ENCODE results near the gene PDZD2. TPM values are rescaled to one million over a fixed set of nuclear protein-coding genes. Genes with fewer than 3 reads are reported as not detected.

The PDZD2 gene
- total and polyA plus RNA-seq, 2 experiments from 2014 or later: 1.7 to 4.0 TPM

GRCh38 chr5:31680528-31680927, 41.6 kb downstream of the PDZD2 start:
- TF ChIP-seq EZH2phosphoT487 (IDR thresholded peaks at IDR 0.05; ENCODE audit: low read depth, severe bottlenecking, unreplicated experiment) (no peak), CTCF (IDR thresholded peaks at IDR 0.05; ENCODE audit: poor library complexity) (no peak), EZH2 (IDR thresholded peaks at IDR 0.05; ENCODE audit: borderline replicate concordance) (no peak)
- Histone ChIP-seq H3K9me3 (ENCODE audit: low read depth) (no peaks in the 10 kb centered on the region), H2AFZ (no peak overlapping the region), H3K36me3 (replicated peaks; ENCODE audit: insufficient read depth, low read depth) (no peaks in the 10 kb centered on the region), H3K4me3 (no peak overlapping the region), H3K9me2 (replicated peaks; ENCODE audit: insufficient read depth) (no peaks in the 10 kb centered on the region), H3K4me1 (ENCODE audit: insufficient read depth) (no peaks in the 10 kb centered on the region), H3K79me2 (no peaks in the 10 kb centered on the region), H3K27me3 (no peaks in the 10 kb centered on the region), H4K20me1 (ENCODE audit: insufficient read depth, poor library complexity, severe bottlenecking) (no peaks in the 10 kb centered on the region), H3K4me2 (no peak overlapping the region), H3K27ac (no peak overlapping the region)
- DNase-seq (ENCODE audit: low spot score): no peak
- WGBS (ENCODE audit: low lambda C conversion rate, missing lambda C conversion rate): 78% methylated on average over 12 of the region's 12 CpGs

- H4K20me1 ChIP-seq (ENCODE audit: insufficient read depth, poor library complexity, severe bottlenecking): no peaks in the 10 kb centered on the region
- no peaks in the 10 kb centered on the region for H3K9me2 ChIP-seq (replicated peaks; ENCODE audit: insufficient read depth)
- H3K79me2 ChIP-seq: no peaks in the 10 kb centered on the region
- no peak overlapping the region for H3K27ac ChIP-seq
- no peaks in the 10 kb centered on the region for H3K4me1 ChIP-seq (ENCODE audit: insufficient read depth)
- TF ChIP-seq EZH2phosphoT487 (IDR thresholded peaks at IDR 0.05; ENCODE audit: low read depth, severe bottlenecking, unreplicated experiment): no peak
- TF ChIP-seq CTCF (IDR thresholded peaks at IDR 0.05; ENCODE audit: poor library complexity): no peak
- no peak for TF ChIP-seq EZH2 (IDR thresholded peaks at IDR 0.05; ENCODE audit: borderline replicate concordance)
- WGBS (ENCODE audit: low lambda C conversion rate, missing lambda C conversion rate): 58% methylated on average over 11 of the region's 11 CpGs
- no peaks in the 10 kb centered on the region for H3K36me3 ChIP-seq (replicated peaks; ENCODE audit: insufficient read depth, low read depth)
- DNase-seq (ENCODE audit: low spot score): no peak
- H2AFZ ChIP-seq: no peak overlapping the region
- no peak overlapping the region for H3K4me3 ChIP-seq
- H3K9me3 ChIP-seq (ENCODE audit: low read depth): no peaks in the 10 kb centered on the region
- no peaks in the 10 kb centered on the region for H3K27me3 ChIP-seq
- no peak overlapping the region for H3K4me2 ChIP-seq
Measured at GRCh38 chr5:31682025-31682424, 43.1 kb downstream of the PDZD2 start.

- no peaks in the 10 kb centered on the region for H3K79me2 ChIP-seq
- H3K4me3 ChIP-seq: no peak overlapping the region
- no peak for DNase-seq (ENCODE audit: low spot score)
- H4K20me1 ChIP-seq (ENCODE audit: insufficient read depth, poor library complexity, severe bottlenecking): no peaks in the 10 kb centered on the region
- TF ChIP-seq CTCF (IDR thresholded peaks at IDR 0.05; ENCODE audit: poor library complexity): no peak
- no peak for TF ChIP-seq EZH2phosphoT487 (IDR thresholded peaks at IDR 0.05; ENCODE audit: low read depth, severe bottlenecking, unreplicated experiment)
- no peak for TF ChIP-seq EZH2 (IDR thresholded peaks at IDR 0.05; ENCODE audit: borderline replicate concordance)
- no peak overlapping the region for H3K27ac ChIP-seq
- WGBS (ENCODE audit: low lambda C conversion rate, missing lambda C conversion rate): 58% methylated on average over 6 of the region's 6 CpGs
- no peaks in the 10 kb centered on the region for H3K9me3 ChIP-seq (ENCODE audit: low read depth)
- H3K27me3 ChIP-seq: no peaks in the 10 kb centered on the region
- H2AFZ ChIP-seq: no peak overlapping the region
- H3K4me2 ChIP-seq: no peak overlapping the region
- H3K9me2 ChIP-seq (replicated peaks; ENCODE audit: insufficient read depth): no peaks in the 10 kb centered on the region
- no peaks in the 10 kb centered on the region for H3K36me3 ChIP-seq (replicated peaks; ENCODE audit: insufficient read depth, low read depth)
- H3K4me1 ChIP-seq (ENCODE audit: insufficient read depth): no peaks in the 10 kb centered on the region
Measured at GRCh38 chr5:31682851-31683250, 43.9 kb downstream of the PDZD2 start.

Measured in hepatocyte (in vitro differentiated cells).